Smooth muscle cell (in vitro differentiated cells): ENCODE results near the gene KLHL29. TPM values are rescaled to one million over a fixed set of nuclear protein-coding genes. Genes with fewer than 3 reads are reported as not detected.

Experiments
- DNase-seq: peaks from one replicate; lab custom pipeline; 2025; ENCODE audit not compliant: unreplicated experiment; lab: John Stamatoyannopoulos, UW
- H2AFZ ChIP-seq: fragments of 200-600 bp; sonication (generic); 2 replicates; pipeline ENCODE4 v1.6.0; 2016; ENCODE audit warnings: antibody characterized with exemption, low read depth, mild to moderate bottlenecking
- H3F3A ChIP-seq: fragments of 200-600 bp; sonication (generic); 2 replicates; pipeline ENCODE4 v1.6.0; 2017; ENCODE audit warnings: antibody characterized with exemption, low read depth
- H3K27ac ChIP-seq: fragments of 200-600 bp; sonication (generic); 2 replicates; pipeline ENCODE4 v1.5.1; 2016; ENCODE audit warnings: low read depth, mild to moderate bottlenecking
- H3K27me3 ChIP-seq: fragments of 200-600 bp; sonication (generic); 2 replicates; pipeline ENCODE4 v1.6.1; 2016; ENCODE audit warnings: low read depth, mild to moderate bottlenecking
- H3K36me3 ChIP-seq: fragments of 200-600 bp; sonication (generic); 2 replicates; pipeline ENCODE4 v1.5.1; 2016; ENCODE audit warnings: low read depth
- H3K4me1 ChIP-seq: fragments of 200-600 bp; sonication (generic); 2 replicates; pipeline ENCODE4 v1.5.1; 2016; ENCODE audit warnings: low read depth
- H3K4me2 ChIP-seq: fragments of 200-600 bp; sonication (generic); 2 replicates; pipeline ENCODE4 v1.6.0; 2016; ENCODE audit warnings: mild to moderate bottlenecking
- H3K4me3 ChIP-seq: fragments of 200-600 bp; sonication (generic); 2 replicates; pipeline ENCODE4 v1.5.1; 2016; ENCODE audit warnings: mild to moderate bottlenecking
- H3K79me2 ChIP-seq: fragments of 200-600 bp; sonication (generic); 2 replicates; pipeline ENCODE4 v1.6.0; 2016; ENCODE audit warnings: low read depth, mild to moderate bottlenecking
- H3K9ac ChIP-seq: fragments of 200-600 bp; sonication (generic); 2 replicates; pipeline ENCODE4 v1.6.0; 2016; ENCODE audit warnings: low read depth
- H3K9me3 ChIP-seq: fragments of 200-600 bp; sonication (generic); replicated peaks from 2 replicates; pipeline ENCODE4 v1.5.1; 2016; ENCODE audit warnings: low read depth
- H4K20me1 ChIP-seq: fragments of 200-600 bp; sonication (generic); 2 replicates; pipeline ENCODE4 v1.6.0; 2016; ENCODE audit warnings: low read depth
- WGBS: methylation state at CpG from one replicate; pipeline ENCODE4 v1.1.7; 2016; ENCODE audit warnings: low lambda C conversion rate; 5-methylcytosine and 5-hydroxymethylcytosine counted together
- polyA plus RNA-seq: library from polyadenylated mRNA; unstranded; fragments of >200 nt; fragmentation: Nextera tagmentation; extraction: Ambion mirVana; gene quantifications from 2 replicates; pipeline ENCODE4 v1.2.1, GENCODE V29; 2016
- total RNA-seq: library from RNA; depleted of rRNA; stranded (reverse); fragments of >200 nt; gene quantifications from 2 replicates; pipeline ENCODE4 v1.2.3, GENCODE V29; 2014
- TF ChIP-seq, protein P1 (sequence below): fragments of 200-600 bp; sonication (generic); IDR thresholded peaks from 2 replicates; pipeline ENCODE4 v1.5.1; 2017; ENCODE audit warnings: borderline replicate concordance, mild to moderate bottlenecking, antibody characterized with exemption; ENCODE audit not compliant: insufficient read depth, poor library complexity, severe bottlenecking

The KLHL29 gene
- total and polyA plus RNA-seq, 2 experiments from 2014 or later: 3.1 to 6.6 TPM

- H3K4me1 ChIP-seq: no peaks in the 10 kb centered on the region
- 94% methylated on average over 19 of the region's 19 CpGs for WGBS
- peaks cover 4% of the 10 kb centered on the region for H3F3A ChIP-seq
- no peak overlapping the region for H3K4me2 ChIP-seq
- no peaks in the 10 kb centered on the region for H3K79me2 ChIP-seq
- H2AFZ ChIP-seq: no peak overlapping the region
- no peaks in the 10 kb centered on the region for H3K9me3 ChIP-seq
- no peaks in the 10 kb centered on the region for H3K36me3 ChIP-seq
- no peak overlapping the region for H3K4me3 ChIP-seq
- no peak overlapping the region for H3K9ac ChIP-seq
- DNase-seq: no peak
- H4K20me1 ChIP-seq: no peaks in the 10 kb centered on the region
- TF ChIP-seq, protein P1, sequence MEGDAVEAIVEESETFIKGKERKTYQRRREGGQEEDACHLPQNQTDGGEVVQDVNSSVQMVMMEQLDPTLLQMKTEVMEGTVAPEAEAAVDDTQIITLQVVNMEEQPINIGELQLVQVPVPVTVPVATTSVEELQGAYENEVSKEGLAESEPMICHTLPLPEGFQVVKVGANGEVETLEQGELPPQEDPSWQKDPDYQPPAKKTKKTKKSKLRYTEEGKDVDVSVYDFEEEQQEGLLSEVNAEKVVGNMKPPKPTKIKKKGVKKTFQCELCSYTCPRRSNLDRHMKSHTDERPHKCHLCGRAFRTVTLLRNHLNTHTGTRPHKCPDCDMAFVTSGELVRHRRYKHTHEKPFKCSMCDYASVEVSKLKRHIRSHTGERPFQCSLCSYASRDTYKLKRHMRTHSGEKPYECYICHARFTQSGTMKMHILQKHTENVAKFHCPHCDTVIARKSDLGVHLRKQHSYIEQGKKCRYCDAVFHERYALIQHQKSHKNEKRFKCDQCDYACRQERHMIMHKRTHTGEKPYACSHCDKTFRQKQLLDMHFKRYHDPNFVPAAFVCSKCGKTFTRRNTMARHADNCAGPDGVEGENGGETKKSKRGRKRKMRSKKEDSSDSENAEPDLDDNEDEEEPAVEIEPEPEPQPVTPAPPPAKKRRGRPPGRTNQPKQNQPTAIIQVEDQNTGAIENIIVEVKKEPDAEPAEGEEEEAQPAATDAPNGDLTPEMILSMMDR: no peak
- no peaks in the 10 kb centered on the region for H3K27me3 ChIP-seq
- no peak overlapping the region for H3K27ac ChIP-seq
These were observed 271.1 kb downstream of the KLHL29 start for GRCh38 chr2:23655934-23656596.

DNA sequence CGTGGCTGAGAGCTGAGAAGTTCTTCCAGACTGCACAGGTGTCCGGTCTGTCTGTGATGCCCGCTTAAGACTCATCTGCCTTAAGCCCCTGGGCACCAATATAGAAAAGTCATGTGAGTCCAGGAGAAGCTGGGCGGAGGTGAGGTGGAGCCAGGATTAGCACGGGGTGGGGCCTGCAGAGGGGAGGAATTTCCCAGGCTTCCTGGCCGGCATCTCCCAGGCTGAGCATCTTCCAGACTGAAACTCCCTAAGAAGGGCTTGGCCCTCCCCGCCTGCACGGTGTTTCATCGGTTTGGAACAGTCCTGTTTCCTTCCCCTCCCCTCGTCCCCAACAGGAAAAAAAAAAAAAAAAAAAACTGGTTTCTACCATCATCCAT is 271.6 kb downstream of the KLHL29 start:
- no peak for DNase-seq
- Histone ChIP-seq H3K9ac (no peak overlapping the region), H3F3A (no peaks in the 10 kb centered on the region), H3K79me2 (no peaks in the 10 kb centered on the region), H3K9me3 (no peaks in the 10 kb centered on the region), H3K4me2 (no peak overlapping the region), H3K4me3 (no peak overlapping the region), H4K20me1 (no peaks in the 10 kb centered on the region), H3K36me3 (no peaks in the 10 kb centered on the region), H3K27ac (no peak overlapping the region), H3K27me3 (no peaks in the 10 kb centered on the region), H3K4me1 (no peaks in the 10 kb centered on the region), H2AFZ (no peak overlapping the region)
- TF ChIP-seq, protein P1: no peak
- WGBS: 82% methylated on average over 8 of the region's 10 CpGs

DNA sequence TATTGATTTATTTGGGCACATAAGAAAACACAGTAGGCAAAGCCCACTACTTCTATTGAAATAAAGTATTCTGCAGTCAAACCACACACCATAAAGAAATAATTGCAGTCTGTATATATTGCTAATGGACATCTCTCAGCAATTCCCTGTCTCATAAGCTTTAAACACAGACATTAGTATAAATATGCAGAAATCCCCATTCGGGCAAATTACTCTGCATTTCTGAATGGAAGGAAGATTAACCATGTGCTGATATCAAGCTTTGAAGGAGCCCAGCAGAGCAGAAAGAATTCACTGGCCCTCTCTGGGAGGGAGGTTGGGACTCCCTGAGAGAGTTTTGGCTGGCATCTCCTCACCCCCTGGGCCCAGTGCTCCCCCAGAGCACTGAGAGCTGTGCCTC is 272.4 kb downstream of the KLHL29 start:
- no peaks in the 10 kb centered on the region for H3K4me1 ChIP-seq
- WGBS: 71% methylated on average over 1 of the region's 1 CpG
- no peaks in the 10 kb centered on the region for H3F3A ChIP-seq
- no peak overlapping the region for H3K4me2 ChIP-seq
- no peaks in the 10 kb centered on the region for H3K36me3 ChIP-seq
- H3K9ac ChIP-seq: no peak overlapping the region
- no peak overlapping the region for H3K27ac ChIP-seq
- no peak overlapping the region for H3K4me3 ChIP-seq
- no peaks in the 10 kb centered on the region for H4K20me1 ChIP-seq
- H3K79me2 ChIP-seq: no peaks in the 10 kb centered on the region
- no peaks in the 10 kb centered on the region for H3K9me3 ChIP-seq
- TF ChIP-seq, protein P1: no peak
- no peak for DNase-seq
- H2AFZ ChIP-seq: no peak overlapping the region
- no peaks in the 10 kb centered on the region for H3K27me3 ChIP-seq

- no peaks in the 10 kb centered on the region for H3K4me1 ChIP-seq
- TF ChIP-seq, protein P1: no peak
- no peaks in the 10 kb centered on the region for H4K20me1 ChIP-seq
- H3F3A ChIP-seq: no peaks in the 10 kb centered on the region
- no peak overlapping the region for H3K4me2 ChIP-seq
- WGBS: 92% methylated on average over 5 of the region's 7 CpGs
- no peak overlapping the region for H3K4me3 ChIP-seq
- H3K36me3 ChIP-seq: no peaks in the 10 kb centered on the region
- no peak overlapping the region for H3K9ac ChIP-seq
- H2AFZ ChIP-seq: no peak overlapping the region
- H3K79me2 ChIP-seq: no peaks in the 10 kb centered on the region
- no peaks in the 10 kb centered on the region for H3K9me3 ChIP-seq
- DNase-seq: no peak
- no peaks in the 10 kb centered on the region for H3K27me3 ChIP-seq
- no peak overlapping the region for H3K27ac ChIP-seq
These were observed 273.0 kb downstream of the KLHL29 start for GRCh38 chr2:23657934-23658333.
